ENCODE measurements around the gene ARL4A.

Gene ARL4A

DNA sequence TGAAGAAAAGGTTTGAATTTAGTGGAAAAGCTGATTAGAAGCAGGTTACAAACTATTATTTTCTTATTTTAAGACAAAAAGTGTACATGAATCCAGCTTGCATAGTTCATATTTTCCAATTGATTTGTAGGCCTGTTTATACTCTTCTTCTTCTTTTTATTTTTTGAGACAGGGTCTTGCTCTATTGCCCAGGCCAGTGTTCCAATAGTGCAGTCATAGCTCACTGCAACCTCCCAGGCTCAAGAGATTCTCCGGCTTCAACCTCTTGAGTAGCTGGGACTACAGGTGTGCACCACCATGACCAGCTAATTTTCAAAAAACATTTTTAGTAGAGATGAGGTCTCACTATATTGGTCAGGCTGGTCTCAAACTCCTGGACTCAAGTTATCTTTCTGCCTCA is 45.0 kb downstream of the ARL4A start:
- Histone ChIP-seq H3F3A (ENCODE audit: low read depth) (no peaks in the 10 kb centered on the region), H2AFZ (ENCODE audit: low read length) (no peak overlapping the region), H3K27me3 (ENCODE audit: insufficient read depth, low read length, poor library complexity, severe bottlenecking) (no peaks in the 10 kb centered on the region), H3K4me2 (ENCODE audit: low read depth, low read length, poor library complexity, severe bottlenecking) (no peak overlapping the region), H3K4me1 (ENCODE audit: insufficient read depth, low read length, poor library complexity, severe bottlenecking) (no peaks in the 10 kb centered on the region), H4K20me1 (ENCODE audit: insufficient read depth, low read length, poor library complexity, severe bottlenecking) (no peaks in the 10 kb centered on the region), H3K9me3 (ENCODE audit: insufficient read depth, low read depth, low read length) (no peaks in the 10 kb centered on the region), H3K9me2 (replicated peaks; ENCODE audit: low read depth, low read length) (no peaks in the 10 kb centered on the region), H3K4me3 (ENCODE audit: low read length, poor library complexity, severe bottlenecking) (no peak overlapping the region), H3K9ac (ENCODE audit: low read depth, low read length, poor library complexity, severe bottlenecking) (no peak overlapping the region), H3K36me3 (ENCODE audit: insufficient read depth, low read length) (no peaks in the 10 kb centered on the region), H3K79me2 (ENCODE audit: insufficient read depth, low read length) (no peaks in the 10 kb centered on the region)
- TF ChIP-seq EZH2phosphoT487 (IDR thresholded peaks at IDR 0.05; ENCODE audit: borderline replicate concordance), result no peak
- TF ChIP-seq, protein P1, sequence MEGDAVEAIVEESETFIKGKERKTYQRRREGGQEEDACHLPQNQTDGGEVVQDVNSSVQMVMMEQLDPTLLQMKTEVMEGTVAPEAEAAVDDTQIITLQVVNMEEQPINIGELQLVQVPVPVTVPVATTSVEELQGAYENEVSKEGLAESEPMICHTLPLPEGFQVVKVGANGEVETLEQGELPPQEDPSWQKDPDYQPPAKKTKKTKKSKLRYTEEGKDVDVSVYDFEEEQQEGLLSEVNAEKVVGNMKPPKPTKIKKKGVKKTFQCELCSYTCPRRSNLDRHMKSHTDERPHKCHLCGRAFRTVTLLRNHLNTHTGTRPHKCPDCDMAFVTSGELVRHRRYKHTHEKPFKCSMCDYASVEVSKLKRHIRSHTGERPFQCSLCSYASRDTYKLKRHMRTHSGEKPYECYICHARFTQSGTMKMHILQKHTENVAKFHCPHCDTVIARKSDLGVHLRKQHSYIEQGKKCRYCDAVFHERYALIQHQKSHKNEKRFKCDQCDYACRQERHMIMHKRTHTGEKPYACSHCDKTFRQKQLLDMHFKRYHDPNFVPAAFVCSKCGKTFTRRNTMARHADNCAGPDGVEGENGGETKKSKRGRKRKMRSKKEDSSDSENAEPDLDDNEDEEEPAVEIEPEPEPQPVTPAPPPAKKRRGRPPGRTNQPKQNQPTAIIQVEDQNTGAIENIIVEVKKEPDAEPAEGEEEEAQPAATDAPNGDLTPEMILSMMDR (conservative IDR thresholded peaks at IDR 0.05; ENCODE audit: low read length), result no peak

DNA sequence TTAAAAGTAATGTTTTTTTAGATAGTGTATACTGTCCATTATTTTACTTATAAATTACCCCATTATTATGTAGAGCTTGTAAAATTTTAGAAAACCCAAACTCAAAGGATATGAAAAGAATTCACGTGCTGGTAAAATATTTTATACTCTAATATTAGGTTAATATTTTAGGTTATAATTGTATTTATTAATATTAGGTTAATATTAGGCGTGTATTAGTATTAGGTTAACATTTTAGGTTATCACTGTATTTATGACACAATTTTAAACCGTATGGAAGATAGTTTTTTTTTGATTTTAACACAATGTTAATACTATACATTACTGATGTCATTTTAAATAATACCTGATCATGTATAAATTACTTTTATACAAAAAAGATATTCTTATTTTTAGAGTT is 48.5 kb downstream of the ARL4A start:
- Histone ChIP-seq H3K4me1 (ENCODE audit: insufficient read depth, low read length, poor library complexity, severe bottlenecking) (no peaks in the 10 kb centered on the region), H3K27me3 (ENCODE audit: insufficient read depth, low read length, poor library complexity, severe bottlenecking) (no peaks in the 10 kb centered on the region), H3K9me2 (replicated peaks; ENCODE audit: low read depth, low read length) (no peaks in the 10 kb centered on the region), H2AFZ (ENCODE audit: low read length) (no peak overlapping the region), H3K4me2 (ENCODE audit: low read depth, low read length, poor library complexity, severe bottlenecking) (no peak overlapping the region), H3K4me3 (ENCODE audit: low read length, poor library complexity, severe bottlenecking) (no peak overlapping the region), H3F3A (ENCODE audit: low read depth) (no peaks in the 10 kb centered on the region), H3K9ac (ENCODE audit: low read depth, low read length, poor library complexity, severe bottlenecking) (no peak overlapping the region), H4K20me1 (ENCODE audit: insufficient read depth, low read length, poor library complexity, severe bottlenecking) (no peaks in the 10 kb centered on the region), H3K36me3 (ENCODE audit: insufficient read depth, low read length) (no peaks in the 10 kb centered on the region), H3K9me3 (ENCODE audit: insufficient read depth, low read depth, low read length) (no peaks in the 10 kb centered on the region), H3K79me2 (ENCODE audit: insufficient read depth, low read length) (no peaks in the 10 kb centered on the region)
- TF ChIP-seq, protein P1 (conservative IDR thresholded peaks at IDR 0.05; ENCODE audit: low read length), result no peak
- TF ChIP-seq EZH2phosphoT487 (IDR thresholded peaks at IDR 0.05; ENCODE audit: borderline replicate concordance), result no peak

- H3K36me3 ChIP-seq (ENCODE audit: insufficient read depth, low read length), result no peaks in the 10 kb centered on the region
- no peak overlapping the region for H3K4me3 ChIP-seq (ENCODE audit: low read length, poor library complexity, severe bottlenecking)
- no peaks in the 10 kb centered on the region for H3K27me3 ChIP-seq (ENCODE audit: insufficient read depth, low read length, poor library complexity, severe bottlenecking)
- no peak overlapping the region for H3K4me2 ChIP-seq (ENCODE audit: low read depth, low read length, poor library complexity, severe bottlenecking)
- no peaks in the 10 kb centered on the region for H3K9me2 ChIP-seq (replicated peaks; ENCODE audit: low read depth, low read length)
- H3K79me2 ChIP-seq (ENCODE audit: insufficient read depth, low read length), result no peaks in the 10 kb centered on the region
- no peaks in the 10 kb centered on the region for H3K4me1 ChIP-seq (ENCODE audit: insufficient read depth, low read length, poor library complexity, severe bottlenecking)
- H2AFZ ChIP-seq (ENCODE audit: low read length), result no peak overlapping the region
- TF ChIP-seq EZH2phosphoT487 (IDR thresholded peaks at IDR 0.05; ENCODE audit: borderline replicate concordance), result no peak
- TF ChIP-seq, protein P1 (conservative IDR thresholded peaks at IDR 0.05; ENCODE audit: low read length), result no peak
- H3K9me3 ChIP-seq (ENCODE audit: insufficient read depth, low read depth, low read length), result no peaks in the 10 kb centered on the region; the same call in 1 of the 2 replicates
- H4K20me1 ChIP-seq (ENCODE audit: insufficient read depth, low read length, poor library complexity, severe bottlenecking), result no peaks in the 10 kb centered on the region
- H3K9ac ChIP-seq (ENCODE audit: low read depth, low read length, poor library complexity, severe bottlenecking), result no peak overlapping the region
- no peaks in the 10 kb centered on the region for H3F3A ChIP-seq (ENCODE audit: low read depth)
These were observed 49.9 kb downstream of the ARL4A start for GRCh38 chr7:12737373-12737772.

Data from Loucy (cell line).